HG03039 (cell line): ENCODE data around the gene OR52N1.

Experiments
- ATAC-seq: cut with Tn5 transposase; IDR thresholded peaks from one replicate; pipeline ENCODE4 v1.9.1; 2021; ENCODE audit warnings: mild to moderate bottlenecking, moderate library complexity; ENCODE audit not compliant: unreplicated experiment

The OR52N1 gene

DNA sequence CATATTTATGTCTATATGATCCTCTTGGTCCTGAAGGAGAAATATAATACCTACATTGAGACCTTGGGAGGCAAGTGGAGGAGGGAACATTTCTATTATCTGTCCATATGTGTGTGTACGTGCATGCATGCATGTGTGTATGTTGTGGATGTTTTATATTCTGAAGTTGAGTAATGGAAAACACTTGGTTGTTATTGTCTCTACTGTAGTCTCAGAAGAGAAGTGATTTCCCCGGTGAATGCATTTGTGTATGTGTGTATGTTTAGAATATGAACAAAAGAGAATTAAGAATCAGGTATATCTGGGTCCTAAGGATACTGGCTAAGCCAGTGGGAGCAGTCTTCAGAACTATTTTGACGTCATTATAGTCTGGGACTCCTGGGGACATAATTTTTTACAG lies at the start of gene OR52N1:
Gene OR52N1, minus strand, starts transcription at position 101 of the 400 bp plus-strand sequence. CDS start 2,449 bp downstream, outside the sequence.
- ATAC-seq, result no peak

DNA sequence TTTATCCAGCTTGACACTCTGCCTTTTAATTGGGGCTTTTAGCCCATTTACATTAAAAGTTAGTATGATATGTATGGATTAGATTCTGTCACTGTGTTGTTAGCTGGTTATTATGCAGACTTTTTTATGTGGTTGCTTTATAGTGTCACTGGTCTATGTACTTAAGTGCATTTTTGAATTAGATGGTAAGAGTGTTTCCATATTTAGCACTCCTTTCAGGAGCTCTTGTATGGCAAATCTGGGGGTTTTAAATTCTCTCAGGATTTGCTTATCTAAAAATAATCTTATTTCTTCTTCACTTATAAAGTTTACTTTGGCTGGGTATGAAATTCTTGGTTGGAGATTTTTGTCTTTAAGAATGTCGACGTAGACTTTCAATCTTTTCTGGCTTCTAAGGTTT lies 46.6 kb upstream of the OR52N1 start:
- ATAC-seq, result no peak

DNA sequence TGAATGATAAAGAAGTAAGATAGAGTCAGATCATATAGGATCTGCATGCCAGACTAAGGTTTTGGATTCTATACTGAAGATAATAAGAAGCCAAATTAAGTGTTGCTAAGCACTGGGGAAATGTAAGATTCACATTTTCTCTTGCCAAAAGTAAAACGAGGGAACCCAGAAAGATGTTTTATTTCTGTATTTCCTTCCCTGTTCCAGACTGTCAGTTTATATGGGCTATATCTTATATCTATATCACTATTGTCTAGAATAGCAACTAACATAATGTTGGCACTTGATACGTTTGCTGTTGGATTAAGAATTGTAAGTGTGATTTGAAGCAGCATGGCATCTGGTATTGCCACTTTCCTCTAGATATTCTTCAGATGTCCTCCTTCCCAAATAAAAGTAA lies 42.4 kb upstream of the OR52N1 start:
- ATAC-seq, result no peak

DNA sequence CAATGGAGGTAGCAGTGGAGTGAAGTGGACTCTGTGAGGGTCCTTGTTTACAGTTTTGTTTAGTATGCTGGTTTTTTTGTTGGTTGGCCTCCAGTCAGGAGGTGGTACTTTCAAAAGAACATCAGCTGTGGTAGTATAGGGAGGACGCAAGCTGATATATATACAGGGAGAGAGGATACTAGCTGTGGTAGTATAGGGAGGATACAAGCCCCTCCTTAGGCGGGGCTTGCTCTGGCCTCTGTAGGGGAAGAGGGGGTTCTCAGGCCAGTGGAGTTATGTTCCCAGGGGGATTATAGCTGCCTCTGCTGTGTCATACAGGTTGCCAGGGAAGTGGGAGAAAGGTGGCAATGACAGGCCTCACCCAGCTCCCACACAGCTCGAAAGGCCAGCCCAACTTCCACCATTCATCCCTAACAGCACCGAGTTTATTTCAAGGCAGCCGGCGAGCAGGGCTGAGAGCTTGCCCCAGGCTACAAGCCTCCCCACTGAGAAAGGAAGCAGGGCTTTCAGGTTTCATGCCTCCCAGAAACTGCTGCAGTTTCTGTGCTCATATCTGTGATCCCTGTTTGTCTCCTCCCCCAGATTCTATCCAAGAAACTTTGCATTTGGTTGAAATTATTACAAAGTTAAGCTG lies 40.2 kb upstream of the OR52N1 start:
- no peak for ATAC-seq

DNA sequence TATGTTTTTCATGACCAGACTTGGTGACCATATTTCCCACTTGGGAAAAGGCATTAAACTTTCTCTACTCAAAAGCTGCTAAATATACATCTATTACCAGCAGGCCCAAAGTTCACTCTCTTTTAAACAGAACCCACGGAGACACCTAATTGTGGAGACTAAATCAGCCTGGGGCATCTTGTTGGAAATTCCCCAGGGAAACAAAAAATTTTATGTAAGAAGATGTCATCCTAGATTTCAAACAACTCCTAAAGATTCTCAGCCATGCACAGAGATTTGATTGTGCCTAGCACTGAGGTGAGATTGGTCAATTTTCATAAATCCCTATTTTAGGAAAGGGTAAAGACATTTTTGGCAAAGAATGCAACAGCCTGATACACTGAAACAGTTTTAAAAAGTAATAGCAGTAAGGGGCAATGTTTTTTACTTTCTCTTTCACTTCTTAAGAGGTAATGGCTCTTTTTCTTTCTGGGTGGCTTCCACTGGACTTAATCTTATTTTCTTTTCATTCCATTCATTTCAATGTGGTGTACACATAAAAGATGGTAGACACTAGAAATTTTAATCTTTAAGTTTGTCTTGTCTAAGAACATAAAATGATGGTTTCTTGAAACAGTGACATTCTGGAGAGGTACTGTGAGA lies 27.3 kb upstream of the OR52N1 start:
- no peak for ATAC-seq

DNA sequence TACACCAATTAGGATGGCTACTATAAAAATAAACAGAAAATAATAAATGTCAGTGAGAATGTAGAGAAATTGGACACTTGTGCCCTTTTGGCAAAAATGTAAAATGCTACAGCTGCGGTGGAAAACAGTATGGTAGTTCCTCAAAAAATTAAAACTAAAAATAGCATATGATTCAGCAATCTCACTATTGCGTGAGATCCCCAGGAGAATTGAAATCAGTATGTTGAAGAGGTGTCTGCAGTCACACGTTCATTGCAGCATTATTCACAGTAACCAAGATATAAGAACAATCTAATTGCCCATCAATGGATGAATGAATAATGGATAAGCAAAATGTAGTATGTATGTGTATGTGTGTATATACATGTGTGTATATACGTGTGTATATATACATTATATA lies 24.5 kb upstream of the OR52N1 start:
- no peak for ATAC-seq

DNA sequence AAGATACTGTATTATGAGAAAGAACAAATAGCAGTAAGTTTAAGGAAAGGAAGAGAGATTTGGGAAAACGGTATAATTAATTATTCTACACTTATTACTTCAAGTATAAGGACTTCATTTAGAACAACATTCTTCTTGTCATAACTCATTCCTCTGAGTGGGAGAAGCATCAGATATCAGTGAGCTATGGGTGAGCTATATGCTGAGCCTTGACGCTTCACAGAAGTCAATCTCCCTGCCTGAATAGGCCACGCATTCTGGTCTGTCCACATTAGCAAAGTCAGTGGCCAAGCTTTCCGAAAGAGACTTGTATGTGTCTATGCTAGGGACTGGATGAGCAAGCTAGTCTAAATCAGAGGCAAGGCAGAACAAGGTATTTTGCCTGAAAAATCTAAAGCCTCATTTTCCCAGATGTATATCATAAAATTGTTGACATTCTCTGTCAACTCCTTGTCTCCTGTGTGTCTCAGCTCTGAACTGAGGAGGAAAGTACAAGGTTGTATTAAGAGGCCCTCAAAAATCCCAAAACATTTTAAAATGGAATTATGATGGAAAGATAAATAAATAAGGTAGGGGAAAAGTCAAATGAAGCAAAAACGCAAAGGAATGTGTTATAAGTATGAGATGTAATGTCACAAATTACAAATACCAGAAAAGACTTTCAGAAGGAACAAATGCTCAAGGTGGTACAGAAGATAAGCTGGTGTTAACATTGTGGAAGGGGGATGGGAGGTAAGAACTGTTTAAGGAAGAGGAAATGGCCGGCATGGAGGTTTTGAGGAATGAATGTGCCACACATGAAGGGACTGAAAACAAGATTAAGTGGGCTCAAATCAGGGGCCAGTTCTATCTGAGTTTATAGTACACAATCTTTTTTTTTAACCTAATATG lies 19.1 kb upstream of the OR52N1 start:
- ATAC-seq, result no peak

DNA sequence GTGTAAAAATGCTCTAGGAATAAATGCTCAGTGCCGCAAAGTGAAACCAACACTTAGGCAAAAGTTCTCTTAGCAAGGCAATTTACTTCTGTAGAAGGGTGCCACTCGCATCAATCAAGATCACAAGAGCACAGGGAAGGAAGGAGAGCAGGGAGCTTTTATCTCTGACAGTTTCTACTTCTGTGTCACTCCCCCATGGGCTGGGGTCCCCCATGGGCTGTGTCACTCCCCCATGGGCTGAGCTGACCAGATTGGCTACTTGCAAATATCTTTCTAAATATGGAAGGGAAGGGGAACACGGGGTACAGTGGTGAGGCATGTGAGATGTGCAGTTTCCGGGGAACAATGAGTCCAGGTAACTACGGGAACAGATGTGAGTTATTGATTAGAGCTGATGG lies 18.1 kb upstream of the OR52N1 start:
- no peak for ATAC-seq

DNA sequence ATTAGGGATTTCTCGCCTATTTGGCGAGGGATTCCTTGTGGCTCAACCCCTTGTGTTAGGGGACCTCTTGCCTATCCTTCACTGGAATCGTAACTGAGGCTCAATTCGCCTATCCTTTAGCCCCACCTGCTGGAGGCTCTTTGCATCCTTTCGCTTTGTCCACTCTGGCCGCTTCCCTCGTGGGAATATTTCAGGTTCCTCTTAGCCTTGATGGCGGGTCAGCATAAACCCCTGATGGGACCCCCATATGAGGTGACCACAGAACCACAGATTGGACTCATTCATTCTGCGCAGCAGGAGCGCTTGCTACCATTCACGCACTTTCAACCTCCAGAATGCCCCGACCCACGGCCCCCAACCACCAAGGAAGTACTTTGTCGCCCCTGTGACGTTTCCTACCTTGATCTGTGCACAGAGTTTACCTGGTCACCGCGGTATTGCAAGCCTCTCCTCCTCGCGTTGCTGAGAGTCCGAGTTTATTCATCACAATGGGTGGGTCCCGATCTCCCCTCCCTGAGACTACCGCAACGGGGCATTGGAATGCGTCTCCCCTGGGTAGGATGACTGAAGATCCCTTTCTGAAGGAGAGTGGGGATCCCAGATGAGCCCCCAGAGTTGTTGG lies 17.5 kb upstream of the OR52N1 start, which contains the start of gene OR52N2:
Gene OR52N2, plus strand, starts transcription at position 425 of the 622 bp plus-strand sequence. CDS start 11,412 bp downstream, outside the sequence.
- peak; percentile 93 for ATAC-seq

DNA sequence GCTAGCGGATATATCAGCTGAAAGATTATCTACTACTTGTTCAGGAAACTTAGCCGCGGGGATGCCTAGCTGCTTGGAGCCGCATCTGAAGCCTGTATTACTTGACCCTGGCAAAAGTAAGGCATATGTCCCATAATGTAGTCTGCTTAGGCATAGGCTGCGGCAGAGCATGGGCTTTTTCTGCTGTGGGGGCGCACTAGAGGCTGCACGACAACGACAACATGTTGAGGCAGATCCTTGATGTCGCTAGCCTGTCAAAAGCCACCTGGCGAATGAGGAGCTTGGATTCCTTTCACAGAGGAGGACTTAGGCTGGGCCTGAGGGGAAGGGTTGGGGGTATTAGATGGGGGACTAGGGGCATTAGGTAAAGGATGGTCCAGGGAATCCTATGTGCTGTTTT lies 16.5 kb upstream of the OR52N1 start:
- no peak for ATAC-seq

DNA sequence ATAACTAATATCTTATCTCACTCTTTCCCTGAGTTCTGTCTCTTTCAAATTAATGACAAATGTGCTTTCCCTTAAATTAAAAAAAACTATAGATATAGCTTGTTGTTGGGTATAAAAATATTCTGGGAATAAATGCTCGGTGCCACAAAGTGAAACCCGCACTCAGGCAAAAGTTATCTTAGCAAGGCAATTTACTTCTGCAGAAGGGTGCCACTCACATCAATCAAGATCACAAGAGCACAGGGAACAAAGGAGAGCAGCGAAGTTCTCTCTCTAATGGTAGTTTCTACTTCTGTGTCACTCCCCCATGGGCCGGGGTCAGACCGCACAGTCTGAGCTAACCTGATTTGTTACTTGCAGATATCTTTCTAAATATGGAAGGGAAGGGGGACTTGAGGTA lies 12.9 kb upstream of the OR52N1 start:
- ATAC-seq, result no peak

DNA sequence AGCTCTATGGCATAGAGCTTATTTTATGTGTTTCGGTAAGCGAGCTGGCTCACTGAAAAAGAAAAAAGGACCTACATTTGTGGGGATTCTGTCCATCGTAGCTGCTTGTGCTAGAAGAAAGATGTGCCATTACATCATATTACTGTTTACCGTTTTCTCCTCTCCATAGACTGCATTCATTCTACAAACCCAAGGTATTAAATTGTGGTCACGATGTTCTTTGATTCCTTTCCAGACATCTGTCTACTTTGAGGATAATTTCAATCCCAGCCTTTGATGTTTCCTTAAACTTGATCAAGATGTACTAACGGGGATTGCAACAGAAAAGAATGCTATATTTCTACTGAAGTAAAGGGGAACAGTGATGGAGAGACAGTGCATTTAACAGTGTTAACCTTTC lies 5.5 kb upstream of the OR52N1 start:
- ATAC-seq, result no peak

DNA sequence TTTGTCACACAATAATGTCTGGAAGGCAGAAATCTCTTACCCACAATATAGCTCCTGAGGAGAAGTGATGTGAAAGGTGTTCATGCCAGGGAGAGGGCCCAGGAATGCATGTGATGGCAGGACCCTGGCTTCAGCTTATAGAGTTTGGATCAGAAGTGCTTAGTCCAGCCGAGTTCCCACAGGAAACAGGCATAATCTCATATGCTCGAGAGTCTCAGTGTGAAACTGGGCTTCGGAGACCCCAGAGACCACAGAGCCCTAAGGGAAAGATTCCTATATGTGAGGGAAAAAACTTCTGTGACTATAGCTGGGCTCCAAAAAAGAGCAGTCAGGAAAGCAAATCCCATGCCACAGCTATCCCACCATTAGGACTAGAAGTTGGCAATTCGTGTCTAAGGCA lies 7.8 kb downstream of the OR52N1 start, which contains the start of gene OR52N5:
Gene OR52N5, minus strand, starts transcription at position 101 of the 400 bp plus-strand sequence. CDS start 4,721 bp downstream, outside the sequence.
- ATAC-seq, result no peak

DNA sequence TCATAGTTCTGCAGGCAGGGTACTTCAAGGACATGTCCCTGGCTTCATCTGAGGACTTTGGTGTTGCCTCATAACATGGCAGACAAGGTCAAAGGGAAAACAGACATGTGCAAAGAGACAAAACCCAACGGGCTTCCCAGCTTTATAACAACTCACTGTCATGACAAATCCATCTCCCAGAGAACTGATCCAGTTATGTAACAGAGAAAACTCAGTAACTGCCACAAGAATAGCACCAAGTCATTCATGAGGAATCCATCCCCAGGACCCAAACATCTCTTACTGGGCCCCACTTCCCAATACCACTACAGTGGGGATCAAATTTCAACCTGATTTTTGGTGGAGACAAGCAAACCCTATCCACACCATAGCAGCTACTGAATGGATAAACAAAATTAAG lies 24.0 kb downstream of the OR52N1 start:
- no peak for ATAC-seq

DNA sequence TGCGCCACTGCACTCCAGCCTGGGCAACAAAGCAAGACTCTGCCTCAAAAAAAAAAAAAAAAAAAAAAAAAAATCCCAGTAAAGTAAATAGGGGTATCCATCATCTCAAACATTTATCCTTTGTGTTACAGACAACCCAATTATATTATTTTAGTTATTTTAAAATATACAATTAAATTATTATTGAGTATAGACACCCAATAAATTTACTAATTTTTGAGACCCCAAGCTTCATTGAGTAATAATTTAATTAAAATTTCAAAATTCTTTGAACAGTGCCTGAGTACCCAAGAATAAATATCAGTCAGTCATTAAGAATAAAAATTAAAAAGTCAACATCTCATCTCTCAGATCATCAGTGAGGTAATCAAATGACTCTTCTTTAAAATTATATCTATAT lies 37.1 kb downstream of the OR52N1 start, which contains the start of gene OR52N4:
Gene OR52N4, plus strand, starts transcription at position 301 of the 400 bp plus-strand sequence. CDS start 498 bp downstream, outside the sequence.
- no peak for ATAC-seq

DNA sequence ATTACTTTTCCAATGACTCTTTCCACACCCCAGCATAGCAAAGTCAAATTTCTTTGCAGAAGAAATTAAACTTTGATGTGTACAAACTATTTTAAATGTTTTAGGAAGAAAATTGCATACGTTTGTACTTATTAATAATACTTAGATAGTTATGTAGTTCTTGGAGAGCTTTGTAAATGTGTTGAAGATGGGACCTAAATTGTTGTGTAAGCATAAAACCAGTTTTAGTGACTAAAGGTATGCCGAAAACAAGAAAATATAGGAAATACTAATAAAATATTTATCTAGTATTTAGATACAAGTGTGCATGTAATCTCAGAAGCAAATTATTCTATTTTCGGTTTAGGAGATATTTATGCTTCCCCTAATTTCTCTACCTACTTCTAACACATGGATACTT lies 41.2 kb downstream of the OR52N1 start:
- no peak for ATAC-seq

DNA sequence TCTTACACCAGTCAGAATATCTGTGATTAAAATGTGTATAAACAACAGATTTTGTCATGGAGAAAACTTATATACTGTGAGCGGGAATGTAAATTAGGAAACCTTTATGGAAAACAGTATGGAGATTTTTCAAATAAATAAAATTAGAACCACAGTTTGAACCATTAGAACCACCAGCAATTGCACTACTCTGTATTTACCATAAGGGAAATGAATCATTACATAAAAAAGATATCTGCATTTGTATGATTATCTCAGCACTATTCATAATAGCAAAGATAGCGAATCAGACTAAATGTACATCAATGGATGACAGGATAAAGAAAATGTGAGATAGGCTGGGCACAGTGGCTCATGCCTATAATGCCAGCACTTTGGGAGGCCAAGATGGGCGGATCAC lies 44.5 kb downstream of the OR52N1 start:
- ATAC-seq, result no peak

DNA sequence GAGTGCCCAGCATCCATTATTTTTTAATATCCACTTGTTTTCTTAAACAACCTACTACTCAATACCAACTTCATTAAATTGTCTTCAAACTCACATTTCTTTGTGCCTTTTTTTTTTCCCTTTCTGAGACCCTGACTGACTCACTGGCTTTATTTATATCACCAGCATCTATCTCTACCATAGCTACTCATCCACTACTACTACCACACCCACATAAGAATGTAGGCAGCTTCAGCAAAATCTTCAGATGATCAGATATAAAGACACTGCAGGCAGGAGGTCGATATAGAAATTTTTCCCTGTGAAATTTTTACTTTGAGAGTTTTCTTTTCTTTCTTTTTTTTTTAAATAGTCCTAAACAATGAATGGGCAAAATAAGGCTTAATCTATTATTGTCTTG lies 52.6 kb downstream of the OR52N1 start:
- ATAC-seq, result no peak

DNA sequence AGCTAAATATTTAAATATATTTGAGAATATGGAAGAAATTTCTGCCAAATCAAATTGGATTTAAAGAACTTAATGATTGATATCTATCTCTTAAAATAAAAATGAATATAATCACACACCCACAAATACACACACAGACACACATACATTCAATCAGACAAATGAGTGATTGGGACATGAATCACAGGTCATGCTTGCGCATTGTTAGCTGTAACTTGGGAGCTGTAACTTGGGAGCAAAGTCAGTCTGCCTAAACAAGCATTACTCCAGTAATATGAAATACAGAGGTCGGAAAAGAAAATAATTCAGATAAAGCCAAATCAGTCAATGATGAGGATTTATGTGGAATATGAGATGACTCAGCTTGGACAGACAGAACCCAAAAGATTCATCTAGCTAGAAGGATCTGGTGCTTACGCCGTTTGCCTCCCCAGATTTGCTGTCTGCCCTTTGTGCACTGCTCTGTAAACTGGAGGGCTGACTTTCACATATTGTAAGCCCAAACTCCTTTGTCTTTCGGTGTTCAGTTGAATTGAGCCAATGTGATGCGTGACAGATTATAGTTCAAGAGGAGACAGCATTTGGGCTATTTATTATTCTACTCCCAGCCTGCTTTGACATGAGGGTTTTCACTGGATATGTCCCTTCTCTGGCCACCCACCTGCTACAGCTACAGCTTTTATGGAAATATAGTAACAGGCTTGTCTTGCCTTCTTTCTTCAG lies 53.2 kb downstream of the OR52N1 start:
- ATAC-seq, result no peak

DNA sequence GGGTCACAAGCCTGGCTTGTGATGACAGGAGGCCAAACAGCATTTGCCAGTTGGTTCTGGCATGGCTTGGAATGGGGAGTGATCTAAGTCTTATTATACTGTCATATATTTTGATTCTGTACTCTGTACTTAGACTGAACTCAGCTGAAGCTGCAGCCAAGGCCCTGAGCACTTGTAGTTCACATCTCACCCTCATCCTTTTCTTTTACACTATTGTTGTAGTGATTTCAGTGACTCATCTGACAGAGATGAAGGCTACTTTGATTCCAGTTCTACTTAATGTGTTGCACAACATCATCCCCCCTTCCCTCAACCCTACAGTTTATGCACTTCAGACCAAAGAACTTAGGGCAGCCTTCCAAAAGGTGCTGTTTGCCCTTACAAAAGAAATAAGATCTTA lies 54.0 kb downstream of the OR52N1 start:
- ATAC-seq, result no peak
